H1 (cell line): ENCODE data around the gene FN3KRP. TPM values are rescaled to one million over a fixed set of nuclear protein-coding genes. Genes with fewer than 3 reads are reported as not detected.

Experiments
- CTCF ChIA-PET: fragments of 300-600 bp; sonication (Branson Sonifier 250); formaldehyde crosslinking; loops from one replicate; lab custom pipeline; 2021; ENCODE audit not compliant: partially characterized antibody; lab: Charles Lee
- POLR2A ChIA-PET: fragments of 300-600 bp; sonication (Branson Sonifier 250); formaldehyde crosslinking; loops from one replicate; lab custom pipeline; 2021; ENCODE audit warnings: inconsistent platforms; ENCODE audit not compliant: partially characterized antibody; lab: Charles Lee
- DNase-seq, 2 experiments: peaks; one replicate each; pipeline versions ENCODE4 v3.0.0 to v3.0.0-alpha.2; 2010 to 2022; ENCODE audit warnings: low spot score in 2 of 2, low read depth in 1 of 2, mixed read lengths in 1 of 2
- FAIRE-seq: peaks from 2 replicates; lab custom pipeline; 2011; peaks lifted over from hg19 to GRCh38; lab: Jason Lieb, UNC
- H2AFZ ChIP-seq: 2 replicates; pipeline ENCODE4 v1.8.1; 2012; ENCODE audit warnings: low read length, inconsistent platforms
- H2AK5ac ChIP-seq: 2 replicates; pipeline ENCODE4 v1.6.1; 2013; ENCODE audit warnings: low read depth, low read length
- H2BK120ac ChIP-seq: replicated peaks from 2 replicates; pipeline ENCODE3; 2013; ENCODE audit warnings: low read depth, low read length, inconsistent platforms
- H2BK12ac ChIP-seq: 2 replicates; pipeline ENCODE4 v1.6.1; 2013; ENCODE audit warnings: low read depth, low read length
- H2BK15ac ChIP-seq: 2 replicates; pipeline ENCODE4 v1.6.1; 2013; ENCODE audit warnings: low read length
- H2BK20ac ChIP-seq: 2 replicates; pipeline ENCODE4 v1.6.1; 2013; ENCODE audit warnings: low read length
- H2BK5ac ChIP-seq: 2 replicates; pipeline ENCODE4 v1.6.1; 2013; ENCODE audit warnings: low read depth, low read length
- H3K14ac ChIP-seq: 2 replicates; pipeline ENCODE4 v1.6.1; 2013; ENCODE audit warnings: inconsistent platforms; ENCODE audit not compliant: insufficient read length
- H3K18ac ChIP-seq: 2 replicates; pipeline ENCODE4 v1.6.1; 2013; ENCODE audit warnings: low read length; ENCODE audit errors: extremely low read depth
- H3K23ac ChIP-seq: 2 replicates; pipeline ENCODE4 v1.6.1; 2013; ENCODE audit warnings: inconsistent platforms; ENCODE audit not compliant: insufficient read length
- H3K23me2 ChIP-seq: 2 replicates; pipeline ENCODE4 v1.6.1; 2013; ENCODE audit warnings: low read depth, low read length
- H3K27ac ChIP-seq: 2 replicates; pipeline ENCODE4 v1.6.1; 2011; ENCODE audit warnings: low read depth, low read length, inconsistent platforms
- H3K27me3 ChIP-seq, 4 experiments: replicated peaks in 1 of 4; 1 replicate in 1 of 4; 2 replicates in 3 of 4; pipeline versions ENCODE4 v1.6.1 to v1.8.1; 2011 to 2013; ENCODE audit warnings: low read length in 3 of 4, mild to moderate bottlenecking in 3 of 4, inconsistent platforms in 2 of 4, mixed read lengths in 2 of 4, moderate library complexity in 1 of 4; ENCODE audit not compliant: control insufficient read depth in 3 of 4, insufficient read depth in 3 of 4; ENCODE audit errors: extremely low read depth in 1 of 4
- H3K36me3 ChIP-seq, 4 experiments: 2 replicates each; pipeline versions ENCODE4 v1.6.1 to v1.8.1; 2011 to 2013; ENCODE audit warnings: mild to moderate bottlenecking in 4 of 4, low read length in 3 of 4, moderate library complexity in 2 of 4, control low read depth in 1 of 4, inconsistent platforms in 1 of 4; ENCODE audit not compliant: insufficient read depth in 4 of 4, control insufficient read depth in 2 of 4
- H3K4ac ChIP-seq: replicated peaks from 2 replicates; pipeline ENCODE3; 2013; ENCODE audit warnings: low read length, low read depth, mixed read lengths, inconsistent platforms; ENCODE audit not compliant: insufficient read length
- H3K4me1 ChIP-seq, 4 experiments: replicated peaks in 1 of 4; 1 replicate in 1 of 4; 2 replicates in 3 of 4; pipeline versions ENCODE4 v1.6.1 to v1.8.1; 2011 to 2013; ENCODE audit warnings: low read length in 3 of 4, inconsistent platforms in 2 of 4, mixed read lengths in 1 of 4; ENCODE audit not compliant: insufficient read depth in 4 of 4, control insufficient read depth in 3 of 4
- H3K4me2 ChIP-seq, 2 experiments: 2 replicates each; pipeline versions ENCODE4 v1.6.1 to v1.8.1; 2011 to 2013; ENCODE audit warnings: low read depth in 2 of 2, low read length in 2 of 2, control low read depth in 1 of 2, inconsistent platforms in 1 of 2, mild to moderate bottlenecking in 1 of 2; ENCODE audit not compliant: insufficient read depth in 1 of 2
- H3K4me3 ChIP-seq, 4 experiments: fragments of 200-600, 300-600 bp in 1 of 4; sonication (generic), shearing (Covaris generic), sonication (Bioruptor Twin) in 1 of 4; 2 replicates each; pipeline versions ENCODE4 v1.5.1 to v1.8.1; 2011 to 2016; ENCODE audit warnings: low read length in 4 of 4, low read depth in 3 of 4, control low read depth in 2 of 4, inconsistent platforms in 2 of 4, mild to moderate bottlenecking in 2 of 4, mixed read lengths in 1 of 4, moderate library complexity in 1 of 4; ENCODE audit not compliant: insufficient read depth in 2 of 4; ENCODE audit errors: extremely low read depth in 1 of 4
- H3K56ac ChIP-seq: replicated peaks from 2 replicates; pipeline ENCODE3; 2013; ENCODE audit warnings: low read depth, mild to moderate bottlenecking, mixed read lengths, low read length, inconsistent platforms; ENCODE audit not compliant: insufficient read length
- H3K79me1 ChIP-seq: 2 replicates; pipeline ENCODE4 v1.6.1; 2013; ENCODE audit warnings: low read depth, low read length, control low read depth
- H3K79me2 ChIP-seq, 2 experiments: 2 replicates each; pipeline versions ENCODE4 v1.6.1 to v1.8.1; 2012 to 2013; ENCODE audit warnings: low read length in 2 of 2, mild to moderate bottlenecking in 2 of 2, inconsistent platforms in 1 of 2; ENCODE audit not compliant: insufficient read depth in 2 of 2, control insufficient read depth in 1 of 2
- H3K9ac ChIP-seq, 4 experiments: replicated peaks in 1 of 4; 1 replicate in 1 of 4; 2 replicates in 3 of 4; pipeline versions ENCODE4 v1.6.1 to v1.8.1; 2011 to 2013; ENCODE audit warnings: low read depth in 3 of 4, low read length in 3 of 4, control low read depth in 2 of 4, mild to moderate bottlenecking in 2 of 4, moderate library complexity in 2 of 4, inconsistent platforms in 1 of 4; ENCODE audit errors: extremely low read depth in 1 of 4
- H3K9me3 ChIP-seq, 2 experiments: 2 replicates each; pipeline versions ENCODE4 v1.6.1 to v1.8.1; 2012 to 2013; ENCODE audit warnings: mild to moderate bottlenecking in 2 of 2, moderate library complexity in 2 of 2, control low read depth in 1 of 2, inconsistent platforms in 1 of 2, low read depth in 1 of 2, low read length in 1 of 2, mixed read lengths in 1 of 2; ENCODE audit not compliant: insufficient read depth in 2 of 2
- H4K20me1 ChIP-seq, 2 experiments: replicated peaks in 1 of 2; 2 replicates each; pipeline versions ENCODE3 to v1.8.1; 2011 to 2013; ENCODE audit warnings: inconsistent platforms in 2 of 2, low read length in 2 of 2, mild to moderate bottlenecking in 1 of 2; ENCODE audit not compliant: insufficient read depth in 2 of 2, control insufficient read depth in 1 of 2
- H4K5ac ChIP-seq: 2 replicates; pipeline ENCODE4 v1.6.1; 2013; ENCODE audit warnings: low read length, low read depth, mixed read lengths, inconsistent platforms; ENCODE audit not compliant: insufficient read length
- H4K8ac ChIP-seq: 2 replicates; pipeline ENCODE4 v1.8.0; 2013; ENCODE audit warnings: mild to moderate bottlenecking, moderate library complexity, low read length, inconsistent platforms; ENCODE audit not compliant: insufficient read depth; ENCODE audit errors: extremely low read depth
- H4K91ac ChIP-seq: replicated peaks from 2 replicates; pipeline ENCODE3; 2013; ENCODE audit warnings: low read length, mixed read lengths, inconsistent platforms; ENCODE audit not compliant: insufficient read length
- JUN ChIP-seq: IDR thresholded peaks from 2 replicates; pipeline ENCODE4 v1.6.1; 2011; ENCODE audit warnings: low read depth, mild to moderate bottlenecking, improper control_type of control experiment, low read length
- MAFK ChIP-seq: IDR thresholded peaks from 2 replicates; pipeline ENCODE4 v1.6.1; 2012; ENCODE audit warnings: low read depth, mild to moderate bottlenecking, improper control_type of control experiment, low read length
- SRF ChIP-seq: IDR thresholded peaks from 2 replicates; pipeline ENCODE4 v1.6.1; 2011; ENCODE audit warnings: mild to moderate bottlenecking, low read depth, low read length, moderate library complexity
- ZNF274 ChIP-seq: IDR thresholded peaks from 2 replicates; pipeline ENCODE4 v1.7.0; 2012; ENCODE audit warnings: low read length, borderline replicate concordance; ENCODE audit errors: extremely low read depth
- WGBS, 2 experiments: shearing (Covaris generic) in 1 of 2; methylation state at CpG; one replicate each; pipeline versions ENCODE4 v1.1.6 to v1.1.7; 2013 to 2015; ENCODE audit warnings: low lambda C conversion rate in 2 of 2, mixed read lengths in 2 of 2, inconsistent platforms in 1 of 2, low coverage in 1 of 2, missing lambda C conversion rate in 1 of 2; ENCODE audit not compliant: insufficient replicate concordance in 2 of 2, insufficient coverage in 1 of 2, insufficient read length in 1 of 2; ENCODE audit errors: extremely low coverage in 1 of 2, missing lambda C conversion rate in 1 of 2; 5-methylcytosine and 5-hydroxymethylcytosine counted together
- polyA plus RNA-seq, 7 experiments: library from polyadenylated mRNA; depleted of rRNA in 3 of 7; stranded (reverse) in 5 of 7; unstranded in 2 of 7; fragments of >200 nt in 5 of 7; fragments of 200-250 nt in 2 of 7; gene quantifications; 1 replicate in 5 of 7; 2 replicates in 1 of 7; 4 replicates in 1 of 7; pipeline versions ENCODE4 v1.2.1 to v1.2.3, GENCODE V29; 2011 to 2013; ENCODE audit warnings: missing spikeins in 2 of 7, mixed read lengths in 2 of 7
- total RNA-seq: library from RNA; stranded (reverse); fragmentation: NEBNext Ultra II Directional; extraction: Animal tissue kit (Norgen Biotek cat#: 25700); gene quantifications from 2 replicates; pipeline ENCODE4 v1.2.1, GENCODE V29; 2021

Gene FN3KRP
- total and polyA plus RNA-seq, 2 of the 8 experiments (the other 6 are each of a cell fraction or from before 2014, with no cell fraction given), result 18.1 to 21.4 TPM

DNA sequence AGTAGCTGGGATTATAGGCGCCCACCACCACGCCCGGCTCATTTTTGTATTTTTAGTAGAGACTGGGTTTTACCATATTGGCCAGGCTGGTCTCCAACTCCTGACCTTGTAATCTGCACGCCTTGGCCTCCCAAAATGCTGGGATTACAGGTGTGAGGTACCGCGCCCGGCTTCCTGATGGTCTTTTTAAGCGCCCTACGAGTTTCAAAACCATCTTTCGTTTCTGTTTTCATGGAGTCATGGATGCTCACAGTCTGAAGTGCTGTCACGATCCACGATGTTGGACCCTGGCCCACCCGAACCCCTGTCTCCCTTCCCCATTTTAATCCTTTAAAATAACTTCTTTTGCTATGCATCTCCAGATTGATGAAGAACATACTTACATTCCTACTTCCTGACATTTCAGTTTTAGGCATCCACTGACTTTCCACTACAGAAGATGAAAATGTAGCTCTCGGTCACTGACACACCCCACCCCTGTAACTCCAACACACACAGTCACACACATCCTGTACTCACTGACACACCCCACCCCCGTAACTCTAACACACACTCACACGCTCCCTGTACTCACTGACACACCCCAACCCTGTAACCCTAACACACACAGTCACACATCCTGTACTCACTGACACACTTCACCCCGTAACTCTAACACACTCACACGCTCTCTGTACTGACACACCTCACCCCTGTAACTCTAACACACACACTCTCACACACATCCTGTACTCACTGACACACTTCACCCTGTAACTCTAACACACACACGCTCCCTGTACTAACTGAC lies 45.6 kb upstream of the FN3KRP start:
- Histone ChIP-seq H2BK12ac (no peak overlapping the region), H3K27ac (no peak overlapping the region), H4K5ac (no peak overlapping the region), H2BK15ac (peak overlapping the region; percentile 55; the same call in 1 of the 2 replicates), H3K14ac (no peak overlapping the region), H3K4ac (no peak overlapping the region), H4K20me1 (peaks cover 0 to 3% of the 10 kb centered on the region in 2 experiments), H3K56ac (peak overlapping the region; percentile 64), H3K36me3 (no peaks in the 10 kb centered on the region), H2BK20ac (no peak overlapping the region), H3K79me2 (no peaks in the 10 kb centered on the region), H3K9me3 (no peaks in the 10 kb centered on the region), H2BK120ac (no peak overlapping the region), H3K4me3 (no peak overlapping the region), H2BK5ac (no peak overlapping the region), H3K4me2 (no peak overlapping the region), H2AK5ac (0 out of 2 replicates have a peak overlapping the region, but pooled peaks have one; percentile 56), H3K4me1 (peaks cover 0 to 9% (median 2%) of the 10 kb centered on the region in 4 experiments; a peak in 3 of 7 replicates), H4K8ac (no peak overlapping the region), H3K9ac (no peak overlapping the region), H2AFZ (no peak overlapping the region), H3K23ac (no peak overlapping the region), H3K27me3 (no peaks in the 10 kb centered on the region; a peak in 2 of 7 replicates), H4K91ac (no peak overlapping the region), H3K18ac (no peak overlapping the region), H3K23me2 (peaks cover 5% of the 10 kb centered on the region; the same call in 1 of the 2 replicates), H3K79me1 (no peaks in the 10 kb centered on the region; the same call in 1 of the 2 replicates)
- TF ChIP-seq ZNF274 (no peak), MAFK (no peak), JUN (no peak), SRF (no peak)
- ChIA-PET POLR2A (no interaction called here), CTCF (interaction anchor here (0.6 to 4.7 kb wide), 5 partner anchors 9 to 244 kb away, joined by 3 to 50 read pairs (median 4); no protein-coding TSS in a partner anchor)
- no peak for DNase-seq
- 92% methylated on average over 18 of the region's 19 CpGs; no CpG with 5 or more reads in 1 of the 2 experiments for WGBS, 2 experiments
- no peak for FAIRE-seq
